ENCODE measurements around the gene LRRFIP1. TPM values are rescaled to one million over a fixed set of nuclear protein-coding genes. Genes with fewer than 3 reads are reported as not detected.

LRRFIP1 gene
- total RNA-seq, 1 donor = 49.0 TPM

GRCh38 chr2:237815637-237816036 lies 188.2 kb downstream of the LRRFIP1 start:
- DNase-seq (ENCODE audit: low read depth) = no peak
- no peak for TF ChIP-seq CTCF (IDR thresholded peaks at IDR 0.05; ENCODE audit: insufficient read depth, low read length)
- H3K4me3 ChIP-seq (ENCODE audit: low read depth, low read length) = no peak overlapping the region

DNA sequence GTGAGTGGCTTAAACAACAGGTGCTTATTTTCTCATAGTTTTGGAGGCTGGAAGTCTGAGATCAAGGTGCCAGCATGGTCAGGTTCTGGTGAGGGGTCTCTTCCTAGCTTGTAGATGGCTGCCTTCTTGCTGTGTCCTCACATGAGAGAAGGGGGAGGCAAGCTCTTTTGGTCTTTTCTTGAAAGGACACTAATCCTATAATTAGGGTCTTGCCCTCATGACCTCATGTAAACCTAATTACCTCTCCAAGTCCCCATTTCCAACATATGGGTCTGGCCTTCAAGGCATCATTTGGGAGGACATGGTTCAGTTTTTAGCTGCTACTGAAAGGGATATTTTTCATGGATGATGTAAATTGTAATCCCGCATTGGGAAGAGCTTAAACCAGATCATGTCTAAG lies 189.1 kb downstream of the LRRFIP1 start:
- no peak for TF ChIP-seq CTCF (IDR thresholded peaks at IDR 0.05; ENCODE audit: insufficient read depth, low read length)
- DNase-seq (ENCODE audit: low read depth) = no peak
- H3K4me3 ChIP-seq (ENCODE audit: low read depth, low read length) = no peak overlapping the region

GRCh38 chr2:237818066-237818473 lies 190.7 kb downstream of the LRRFIP1 start:
- DNase-seq (ENCODE audit: low read depth) = peak; percentile 78
- H3K4me3 ChIP-seq (ENCODE audit: low read depth, low read length) = no peak overlapping the region
- no peak for TF ChIP-seq CTCF (IDR thresholded peaks at IDR 0.05; ENCODE audit: insufficient read depth, low read length)

DNA sequence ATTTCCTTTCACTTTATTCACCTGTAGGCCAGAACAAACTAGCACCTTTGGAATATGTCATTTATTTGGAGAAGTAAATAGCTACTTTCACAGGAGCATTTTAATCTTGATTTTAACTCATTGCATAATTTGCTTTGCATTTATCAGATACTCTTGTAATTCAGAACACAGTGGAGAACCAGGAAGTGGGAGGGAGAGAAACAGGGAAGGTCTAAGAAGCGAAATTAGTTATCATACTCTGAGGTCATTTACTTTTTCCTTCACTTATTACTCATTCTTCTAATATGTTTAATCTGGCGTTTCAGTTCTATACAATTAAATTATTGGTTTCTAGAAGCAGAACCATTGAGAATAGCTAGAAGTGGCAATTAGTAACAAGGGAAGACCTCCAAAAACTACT lies 191.8 kb downstream of the LRRFIP1 start:
- DNase-seq (ENCODE audit: low read depth) = peak; percentile 11
- TF ChIP-seq CTCF (IDR thresholded peaks at IDR 0.05; ENCODE audit: insufficient read depth, low read length) = no peak
- H3K4me3 ChIP-seq (ENCODE audit: low read depth, low read length) = no peak overlapping the region

GRCh38 chr2:237820421-237820820 lies 193.0 kb downstream of the LRRFIP1 start:
- H3K4me3 ChIP-seq (ENCODE audit: low read depth, low read length) = no peak overlapping the region
- DNase-seq (ENCODE audit: low read depth) = no peak
- no peak for TF ChIP-seq CTCF (IDR thresholded peaks at IDR 0.05; ENCODE audit: insufficient read depth, low read length)

- no peak for TF ChIP-seq CTCF (IDR thresholded peaks at IDR 0.05; ENCODE audit: insufficient read depth, low read length)
- H3K4me3 ChIP-seq (ENCODE audit: low read depth, low read length) = no peak overlapping the region
- DNase-seq (ENCODE audit: low read depth) = no peak
Measured at GRCh38 chr2:237823544-237823943, 196.2 kb downstream of the LRRFIP1 start.

- no peak overlapping the region for H3K4me3 ChIP-seq (ENCODE audit: low read depth, low read length)
- no peak for DNase-seq (ENCODE audit: low read depth)
- no peak for TF ChIP-seq CTCF (IDR thresholded peaks at IDR 0.05; ENCODE audit: insufficient read depth, low read length)
Measured at GRCh38 chr2:237824085-237824484, 196.7 kb downstream of the LRRFIP1 start.

Data from fibroblast of the aortic adventitia (primary cell).